ENCODE data around the gene GLIS1. TPM values are rescaled to one million over a fixed set of nuclear protein-coding genes. Genes with fewer than 3 reads are reported as not detected.

GLIS1 gene
- total RNA-seq, 1 donor from 2014 or later = 0.08 TPM

DNA sequence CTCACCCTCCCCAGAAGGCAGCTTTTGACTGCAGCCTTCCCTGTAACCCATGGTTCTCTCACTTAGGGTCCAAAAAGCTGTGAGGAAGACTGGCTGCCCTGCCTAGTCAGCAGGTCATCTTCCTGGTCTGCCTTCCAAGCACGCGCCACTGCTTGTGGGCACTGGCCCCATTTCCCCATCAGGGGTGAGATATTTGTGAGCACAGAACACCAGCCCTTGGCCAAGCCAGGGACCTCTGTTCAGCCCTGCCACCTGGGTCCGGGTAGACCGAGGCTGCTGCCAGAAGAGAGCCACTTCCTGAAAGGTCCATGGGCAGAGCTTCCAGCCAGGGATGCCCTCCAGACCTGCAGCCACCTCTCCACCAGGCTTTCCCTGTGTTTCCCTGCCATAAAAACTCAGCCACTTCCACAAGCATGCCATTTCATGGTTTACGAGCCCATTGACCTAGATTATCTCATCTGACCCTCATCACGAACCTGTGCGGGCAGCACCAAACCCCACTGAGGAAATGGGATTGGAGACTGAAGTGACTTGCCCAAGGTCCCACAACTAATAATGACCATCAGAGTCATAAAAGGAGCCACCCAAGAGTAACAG lies 40.5 kb downstream of the GLIS1 start:
- intact Hi-C loops (cut with DNase I) = no loop called here
- DNase-seq (no peak), ATAC-seq (ENCODE audit: poor library complexity) (no peak)

DNA sequence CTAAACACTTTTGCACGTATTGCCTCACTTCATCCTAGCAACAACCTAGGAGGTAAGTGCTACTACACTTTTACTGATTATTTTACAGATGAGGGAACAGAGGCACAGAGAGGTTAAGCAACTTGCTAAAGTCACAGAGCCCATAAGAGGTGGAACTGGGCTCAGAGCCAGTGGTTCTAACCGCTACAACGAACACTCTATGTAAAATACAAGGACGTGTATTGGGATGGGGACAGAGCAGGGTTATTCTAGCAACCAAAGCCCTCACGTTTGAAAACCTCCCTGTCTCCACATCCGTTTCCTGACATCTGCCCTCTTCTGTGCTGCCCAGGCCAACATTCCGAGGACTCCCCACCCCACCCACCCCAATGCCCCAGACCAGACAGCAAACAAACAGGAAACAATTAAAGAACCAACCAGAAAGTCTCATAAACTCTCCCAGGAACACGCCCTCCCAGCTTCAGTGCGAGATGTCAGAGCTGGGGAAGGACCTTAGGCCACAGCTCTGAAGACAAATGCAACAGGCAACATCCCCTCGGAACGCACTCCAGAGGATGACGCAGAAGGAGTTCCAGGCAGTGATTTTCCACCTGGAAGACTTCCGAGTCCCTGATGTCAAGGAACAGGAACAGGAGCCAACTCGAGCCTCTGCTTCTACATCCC lies 41.1 kb downstream of the GLIS1 start:
- ATAC-seq (ENCODE audit: poor library complexity) (no peak), DNase-seq (no peak)
- intact Hi-C loops (cut with DNase I) = no loop called here

DNA sequence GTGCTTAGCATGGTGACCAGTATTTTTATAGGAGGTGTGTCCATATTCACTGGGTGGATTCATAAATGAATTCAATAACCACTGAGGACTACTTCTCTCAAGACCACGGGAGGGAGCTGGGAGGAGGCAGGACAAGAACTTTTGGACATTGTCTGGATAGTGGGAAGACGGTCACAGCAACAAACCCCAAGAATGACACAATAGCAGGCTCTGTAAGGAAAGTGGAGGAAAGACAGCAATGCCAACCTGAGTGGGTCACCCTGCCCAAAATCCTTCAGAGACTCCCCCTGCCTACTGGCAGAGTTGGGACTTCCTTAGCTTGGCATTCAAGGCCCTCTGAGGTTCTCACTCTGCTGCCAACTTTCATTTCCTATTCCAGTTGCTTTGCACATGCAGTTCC lies 42.0 kb downstream of the GLIS1 start:
- no peak for ATAC-seq (ENCODE audit: poor library complexity)
- intact Hi-C loops (cut with DNase I) = no loop called here
- no peak for DNase-seq

DNA sequence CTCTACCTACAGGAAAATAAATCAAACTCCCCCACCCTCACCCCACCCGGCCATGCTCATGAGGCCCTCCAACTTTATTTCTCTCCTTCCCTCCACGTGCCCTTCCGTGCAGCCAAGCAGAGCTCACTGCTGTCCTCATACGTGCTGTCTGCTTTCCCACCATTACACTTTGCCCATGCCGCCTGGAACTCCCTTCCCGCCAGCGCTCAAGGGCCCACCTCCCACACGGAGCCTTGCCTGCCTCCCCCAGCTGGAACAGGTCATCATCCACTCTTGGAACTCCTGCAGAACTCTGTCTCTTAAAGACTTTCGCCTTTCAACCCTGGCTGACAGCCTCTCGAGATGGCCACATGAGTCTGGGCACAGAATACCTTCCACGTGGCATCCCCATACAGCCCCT lies 42.4 kb downstream of the GLIS1 start:
- DNase-seq (no peak), ATAC-seq (ENCODE audit: poor library complexity) (no peak)
- intact Hi-C loops (cut with DNase I) = no loop called here

DNA sequence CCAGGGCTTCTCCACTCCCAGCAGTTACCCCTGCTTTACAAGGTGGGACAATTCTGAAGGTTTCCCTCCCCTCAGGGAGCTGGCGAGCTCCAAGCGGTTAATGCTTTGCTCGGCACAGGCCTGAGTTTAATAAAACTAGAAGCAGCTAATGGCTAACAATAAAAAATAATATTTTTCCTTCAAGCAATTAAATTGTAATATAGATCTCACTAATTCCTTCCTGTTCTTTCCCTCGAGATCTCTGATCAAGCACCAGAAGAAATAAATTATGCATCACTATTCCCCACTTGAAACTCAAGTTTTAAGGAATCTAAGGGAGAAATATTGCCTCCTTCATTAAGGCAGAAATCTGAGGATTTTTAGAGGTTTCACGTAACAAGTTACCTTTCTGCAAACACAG lies 42.9 kb downstream of the GLIS1 start:
- DNase-seq (no peak), ATAC-seq (ENCODE audit: poor library complexity) (no peak)
- intact Hi-C loops (cut with DNase I) = no loop called here

DNA sequence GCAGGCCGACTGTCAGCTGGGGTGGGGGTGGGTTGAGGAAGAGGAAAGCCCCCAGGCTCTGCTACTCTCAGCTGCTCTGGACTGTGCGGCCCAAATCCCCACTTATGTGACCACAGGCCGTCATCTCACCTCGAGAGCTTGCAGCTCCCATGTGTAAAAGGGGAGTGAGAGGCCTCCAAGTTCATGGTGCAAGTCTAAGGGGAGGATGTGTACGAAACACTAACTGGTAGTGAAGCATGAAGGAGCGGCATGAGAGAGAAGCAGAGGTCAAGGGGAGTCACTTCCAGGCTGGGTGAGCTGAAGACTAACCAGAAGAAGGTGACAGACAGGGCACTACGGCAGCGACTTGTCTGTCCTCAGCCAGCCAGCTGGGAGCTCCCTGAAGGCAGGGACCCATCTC lies 43.8 kb downstream of the GLIS1 start:
- intact Hi-C loops (cut with DNase I) = no loop called here
- ATAC-seq (ENCODE audit: poor library complexity) (no peak), DNase-seq (no peak)

DNA sequence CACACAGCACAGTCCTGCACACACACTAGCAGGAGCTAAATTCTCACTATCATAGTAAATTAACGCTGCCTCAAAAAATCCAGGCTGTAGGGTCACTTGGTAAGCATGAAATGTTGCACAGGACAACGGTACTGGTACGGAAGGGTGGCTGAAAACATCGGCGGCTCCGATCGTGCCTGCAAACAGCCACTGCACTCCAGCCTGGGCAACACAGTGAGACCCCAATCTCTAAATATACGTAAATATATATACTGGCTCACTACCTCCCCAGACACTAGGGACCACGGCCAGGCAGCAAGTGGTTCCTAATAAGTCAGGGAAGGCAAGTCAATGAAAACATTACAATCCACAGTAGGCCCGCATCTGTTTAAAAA lies 44.3 kb downstream of the GLIS1 start:
- intact Hi-C loops (cut with DNase I) = no loop called here
- no peak for DNase-seq
- no peak for ATAC-seq (ENCODE audit: poor library complexity)

DNA sequence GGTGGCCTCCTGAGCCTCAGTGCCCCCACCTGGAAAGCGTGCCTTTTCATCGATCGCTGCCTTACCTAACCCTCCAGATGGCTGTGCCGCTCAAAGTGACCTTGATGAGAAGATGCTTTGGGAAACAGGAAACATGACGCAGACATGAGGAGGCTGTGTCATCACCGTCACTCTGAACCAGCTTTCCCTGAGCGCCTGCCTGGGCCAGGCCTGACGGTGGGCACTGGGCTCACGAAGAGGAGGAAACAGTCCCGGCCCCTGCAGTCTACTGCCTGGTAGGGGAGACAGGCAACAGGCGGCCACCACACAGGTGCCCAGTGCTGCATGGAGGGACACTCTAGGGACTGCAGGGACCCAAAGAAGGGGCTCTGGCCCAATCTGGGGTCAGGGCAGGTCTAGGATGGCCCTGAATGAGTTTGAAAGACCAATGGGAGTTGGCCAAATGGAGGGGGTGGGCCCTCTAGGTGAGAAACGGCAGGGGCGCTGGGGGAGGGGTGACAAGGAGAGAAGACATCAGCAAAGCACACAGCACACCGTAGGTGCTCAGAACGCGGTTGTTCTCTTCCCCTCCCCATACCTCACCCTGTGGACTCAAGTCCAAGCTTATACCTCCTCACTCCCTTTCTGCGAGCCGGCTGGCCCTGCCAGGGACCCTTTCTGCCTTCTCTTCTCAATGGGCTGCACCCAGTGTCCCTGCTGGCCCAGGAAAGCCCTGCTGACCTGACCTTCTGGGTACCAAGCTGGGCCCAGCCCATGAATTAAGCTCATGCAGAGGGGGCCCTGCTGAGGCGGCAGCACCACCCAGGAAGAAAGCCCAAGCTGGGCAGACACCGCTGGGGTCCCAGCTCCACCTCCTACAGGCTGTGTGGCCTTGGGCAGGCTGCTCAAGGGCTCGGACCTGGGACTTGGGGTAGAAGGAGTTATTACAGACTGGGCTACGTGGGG lies 44.9 kb downstream of the GLIS1 start:
- intact Hi-C loops (cut with DNase I) = no loop called here
- no peak for ATAC-seq (ENCODE audit: poor library complexity)
- no peak for DNase-seq

DNA sequence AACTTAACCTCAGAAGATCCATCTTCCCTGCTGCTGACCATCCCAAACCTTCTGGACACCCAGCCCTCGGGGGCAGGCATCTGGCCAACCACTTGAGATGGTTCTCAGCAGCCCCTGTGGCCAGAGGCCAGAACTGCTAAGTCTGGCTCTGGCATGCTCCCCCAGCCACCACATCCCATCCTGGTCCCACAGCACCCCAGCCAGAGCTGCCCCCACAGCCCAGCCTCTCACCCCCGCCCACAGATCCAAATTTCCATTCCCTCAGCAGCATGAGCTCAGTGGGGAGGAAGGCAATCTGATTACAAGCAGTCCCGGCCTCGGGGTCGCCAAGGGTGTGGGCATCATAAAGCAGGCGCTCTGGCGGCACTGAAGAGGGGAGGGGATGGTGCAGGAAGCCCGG lies 45.6 kb downstream of the GLIS1 start:
- intact Hi-C loops (cut with DNase I) = no loop called here
- ATAC-seq (ENCODE audit: poor library complexity) = no peak

DNA sequence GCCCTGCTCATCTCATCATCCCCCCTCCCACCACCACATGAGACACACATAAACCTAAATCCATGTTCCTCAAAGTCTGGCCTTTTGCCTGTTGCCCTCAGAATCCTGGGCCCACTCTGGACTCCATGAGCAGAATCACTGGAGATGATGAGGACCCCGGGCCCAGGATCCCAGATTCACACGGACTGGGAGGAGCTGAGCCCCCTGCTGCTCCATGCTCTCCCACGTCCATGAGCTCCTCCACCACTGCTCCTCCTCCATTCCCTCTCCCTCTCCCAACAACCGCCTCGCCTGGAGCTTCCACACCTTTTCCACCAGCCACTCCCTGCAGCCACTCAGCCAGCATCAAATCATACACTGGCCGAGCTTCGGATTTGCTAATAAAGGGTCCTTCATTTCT lies 47.6 kb downstream of the GLIS1 start:
- no peak for ATAC-seq (ENCODE audit: poor library complexity)

More for the DNA sequence above, 45.6 kb downstream of the GLIS1 start:
- no peak for DNase-seq

DNA sequence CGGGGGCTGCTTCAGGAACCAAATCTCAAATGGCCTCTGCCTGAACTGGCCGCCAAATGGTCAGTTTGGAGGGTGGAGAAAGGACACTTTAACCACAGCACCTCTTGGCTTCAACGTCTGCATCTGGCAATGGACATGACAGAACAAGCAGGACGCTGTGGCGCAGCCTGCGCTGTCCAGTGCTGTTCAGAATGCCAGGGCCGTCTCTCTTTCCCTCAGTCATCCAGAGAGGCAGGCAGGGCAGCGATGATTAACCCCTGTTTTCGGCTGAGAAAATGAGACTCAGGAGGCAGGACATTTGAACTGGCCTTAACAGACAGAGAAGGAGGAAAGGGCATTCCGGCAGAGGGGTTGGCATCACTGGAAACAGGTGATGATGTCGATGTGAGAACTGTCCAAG lies 48.6 kb downstream of the GLIS1 start:
- no peak for ATAC-seq (ENCODE audit: poor library complexity)
- intact Hi-C loops (cut with DNase I) = no loop called here
- no peak for DNase-seq

More for the DNA sequence above, 47.6 kb downstream of the GLIS1 start:
- intact Hi-C loops (cut with DNase I) = no loop called here
- no peak for DNase-seq

DNA sequence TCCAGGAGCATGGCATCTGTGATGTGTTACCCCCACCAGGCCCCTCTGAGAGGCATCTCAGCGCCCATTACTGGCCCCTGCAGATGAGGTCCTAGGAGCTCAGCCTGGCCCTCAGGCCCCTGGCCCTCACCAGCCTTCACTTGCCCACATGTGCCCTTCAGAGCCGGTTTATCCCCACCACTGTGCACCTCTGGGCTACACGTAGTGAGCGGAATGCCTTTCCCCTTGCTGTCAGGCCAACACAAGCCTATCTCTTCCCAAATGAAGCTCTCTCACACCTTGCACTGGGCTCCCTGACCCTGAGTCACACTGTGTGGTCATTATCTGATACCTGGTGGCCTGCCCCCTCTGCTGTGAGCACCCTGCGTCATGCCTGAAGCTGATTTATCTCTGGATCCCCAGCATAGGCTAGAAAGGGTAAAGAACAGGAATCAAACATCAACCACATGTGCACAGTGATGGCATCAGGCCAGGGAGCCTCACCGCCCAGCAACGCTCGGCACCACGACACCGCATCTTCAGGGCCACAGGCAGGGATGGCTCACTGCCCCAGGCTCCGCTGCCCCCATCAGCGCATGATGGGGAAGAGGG lies 49.1 kb downstream of the GLIS1 start:
- DNase-seq = no peak
- intact Hi-C loops (cut with DNase I) = no loop called here
- no peak for ATAC-seq (ENCODE audit: poor library complexity)

DNA sequence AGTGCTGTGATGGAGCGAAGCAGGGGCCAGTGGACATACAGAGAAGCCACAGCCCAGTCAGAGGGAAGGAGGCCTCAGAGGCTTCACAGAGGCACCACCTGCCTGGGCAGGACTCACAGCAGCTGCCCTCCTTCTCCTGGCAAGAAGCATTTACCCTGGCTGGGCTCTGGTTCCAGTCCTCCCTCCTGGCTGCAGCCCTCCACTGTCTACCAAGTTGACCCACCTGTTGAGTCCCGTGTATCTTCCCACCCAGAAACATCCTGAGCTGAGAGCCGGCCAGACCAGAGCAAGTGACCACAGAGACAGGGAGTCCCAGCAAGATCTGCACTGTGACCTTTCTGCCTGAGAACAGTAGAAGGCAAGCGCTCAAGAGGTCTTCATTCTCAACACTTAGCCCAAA lies 49.7 kb downstream of the GLIS1 start:
- DNase-seq (no peak), ATAC-seq (ENCODE audit: poor library complexity) (no peak)
- intact Hi-C loops (cut with DNase I) = no loop called here

DNA sequence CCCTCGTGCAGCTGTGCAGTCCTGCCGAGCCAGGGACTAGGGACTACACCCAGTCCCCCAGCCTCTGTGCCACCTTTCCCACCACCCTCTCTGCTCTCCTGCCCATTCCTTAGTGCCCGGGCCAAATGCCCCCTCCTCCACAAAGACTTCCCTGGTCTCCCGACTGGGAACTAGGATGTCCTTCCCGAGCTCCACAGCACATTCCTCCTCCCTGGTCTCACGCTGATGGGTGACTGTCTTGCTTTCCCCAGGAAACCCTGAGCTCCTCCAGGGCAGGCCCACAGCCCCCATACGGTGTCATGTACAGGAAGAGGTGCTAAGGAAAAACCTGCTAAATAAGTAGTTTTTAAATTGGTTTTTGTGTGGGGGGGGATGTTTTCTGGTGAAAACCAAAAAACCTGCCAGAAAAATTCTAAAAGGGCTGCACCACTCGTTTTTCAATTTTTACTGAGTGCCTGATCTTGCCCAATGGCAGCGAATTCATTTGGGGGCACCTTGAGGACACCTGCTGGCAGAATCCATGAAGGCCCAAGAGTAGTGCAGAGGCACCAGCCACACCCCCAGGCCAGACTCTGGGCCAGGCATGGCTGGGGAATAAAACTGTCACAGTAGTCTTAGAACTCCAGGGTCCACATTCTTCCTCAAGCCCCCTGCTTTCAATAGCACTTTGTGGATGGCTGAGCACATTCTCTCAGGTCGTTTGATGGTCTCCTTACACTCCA lies 50.4 kb downstream of the GLIS1 start:
- ATAC-seq (ENCODE audit: poor library complexity) (no peak), DNase-seq (no peak)
- intact Hi-C loops (cut with DNase I) = no loop called here

DNA sequence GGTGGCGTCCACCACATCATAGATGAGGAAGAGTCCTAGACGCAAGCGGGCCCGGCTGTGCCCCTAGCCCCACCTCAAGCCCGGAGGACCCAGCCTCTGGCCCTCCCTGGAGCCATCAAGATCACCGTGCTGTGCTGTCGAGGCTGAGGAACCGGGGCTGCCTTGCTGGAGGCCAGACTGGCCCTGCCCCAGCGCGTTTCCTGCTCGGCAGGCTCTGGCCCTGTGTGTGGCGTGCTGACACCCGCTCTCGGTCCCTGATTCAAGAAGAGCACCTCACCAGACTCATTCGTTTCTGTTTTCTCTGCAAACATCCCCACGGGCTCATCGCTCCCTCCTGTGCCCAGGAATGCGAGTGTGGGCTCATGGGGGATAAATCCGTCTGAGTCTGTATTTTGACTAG lies 51.1 kb downstream of the GLIS1 start:
- intact Hi-C loops (cut with DNase I) = no loop called here

DNA sequence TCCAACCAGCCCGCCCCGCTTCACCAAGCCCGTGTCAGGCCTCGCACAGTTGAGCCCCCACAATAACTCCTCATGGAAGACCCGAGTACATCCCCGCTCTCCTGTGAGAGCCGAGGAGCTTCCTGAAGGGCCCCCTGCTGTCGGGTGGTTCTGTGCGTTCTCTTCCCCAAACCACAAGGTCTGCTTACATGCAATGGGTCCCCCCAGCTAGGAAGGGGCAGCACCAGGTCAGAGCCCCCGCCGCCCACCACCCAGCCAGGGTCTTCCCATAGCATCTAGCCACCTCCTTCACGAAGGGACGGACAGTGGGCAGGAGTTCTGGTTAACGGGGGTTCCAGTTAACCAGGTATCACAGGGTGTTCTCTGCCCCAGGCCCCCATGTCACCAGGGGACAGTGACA lies 51.5 kb downstream of the GLIS1 start:
- DNase-seq (peak; percentile 10), ATAC-seq (ENCODE audit: poor library complexity) (no peak)
- intact Hi-C loops (cut with DNase I) = no loop called here

More for the DNA sequence above, 51.1 kb downstream of the GLIS1 start:
- ATAC-seq (ENCODE audit: poor library complexity) (no peak), DNase-seq (peak; percentile 22)

DNA sequence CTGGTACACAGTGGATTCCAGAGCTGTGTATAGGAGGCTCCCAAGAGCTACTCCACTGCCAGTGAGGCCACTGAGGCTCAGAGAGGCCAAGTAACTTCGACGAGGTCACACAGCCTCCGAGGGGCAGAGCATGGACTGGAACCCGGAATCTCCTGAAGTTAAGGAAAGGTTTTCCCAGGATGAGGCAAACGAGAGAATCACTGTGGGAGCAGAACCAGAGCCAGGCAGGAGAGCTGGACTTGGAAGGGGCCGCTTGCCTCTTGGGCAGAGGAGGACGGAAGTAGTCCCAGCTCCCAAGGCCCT lies 52.0 kb downstream of the GLIS1 start:
- no peak for DNase-seq
- intact Hi-C loops (cut with DNase I) = no loop called here
- no peak for ATAC-seq (ENCODE audit: poor library complexity)

DNA sequence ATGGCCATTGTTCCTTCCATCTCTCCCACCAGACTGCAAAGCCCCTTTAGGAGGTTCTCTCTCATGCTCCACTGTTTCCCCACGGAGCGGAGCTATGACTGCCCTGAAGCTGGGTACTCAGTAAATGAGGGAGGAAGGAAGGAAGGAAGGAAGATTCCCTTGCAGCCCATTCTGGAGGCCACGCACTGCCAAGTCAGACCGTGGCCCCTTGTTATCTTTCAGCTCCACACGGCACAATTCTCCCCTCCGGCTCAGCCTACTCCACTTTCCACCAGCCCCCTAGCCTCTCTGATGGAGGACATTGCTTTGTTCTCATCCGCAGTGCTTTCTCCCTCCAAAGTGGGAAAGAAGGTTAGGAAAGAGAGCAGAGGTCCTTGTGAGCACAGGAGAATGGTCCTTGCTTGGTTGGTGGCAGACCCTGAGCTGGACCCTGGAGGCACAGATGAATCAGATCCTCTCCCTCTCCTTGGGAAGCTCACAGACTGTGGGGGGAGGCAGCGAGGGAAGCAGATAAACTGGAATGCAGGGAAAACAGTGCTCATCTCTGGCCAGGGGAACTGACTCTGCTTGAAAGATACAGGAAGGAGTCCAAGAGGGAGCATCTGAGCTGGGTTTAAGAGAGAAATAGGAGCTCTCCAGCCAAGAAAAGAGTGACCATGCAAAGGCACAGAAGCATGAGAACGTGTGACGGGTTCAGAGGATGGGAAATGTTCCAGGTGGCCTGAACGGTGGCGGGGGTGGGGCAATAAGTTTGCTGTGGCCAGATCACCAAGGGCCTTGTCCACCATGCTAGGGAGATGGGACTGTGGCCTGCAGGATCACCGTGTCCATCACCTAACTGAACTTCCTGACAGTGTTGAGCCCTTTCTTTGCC lies 52.6 kb downstream of the GLIS1 start:
- ATAC-seq (ENCODE audit: poor library complexity) = no peak
- intact Hi-C loops (cut with DNase I) = no loop called here
- DNase-seq = peak; percentile 24
